Bronchial epithelial cell (primary cell): ENCODE measurements around the gene INTS4. TPM values are rescaled to one million over a fixed set of nuclear protein-coding genes. Genes with fewer than 3 reads are reported as not detected.
"Not testable (repeated sequence)": the region's sequence is repeated elsewhere in the genome, so short reads cannot be mapped to it uniquely, and the experiment has no call there.

ENCODE experiments used
- DNase-seq: peaks from one replicate; pipeline ENCODE4 v3.0.0-alpha.2; 2010; ENCODE audit warnings: low read depth
- FAIRE-seq: peaks from 2 replicates; lab custom pipeline; 2011; peaks lifted over from hg19 to GRCh38; lab: Jason Lieb, UNC
- H3K27me3 ChIP-seq: 2 replicates; pipeline ENCODE4 v1.5.1; 2011; ENCODE audit warnings: low read length; ENCODE audit not compliant: control insufficient read depth, insufficient read depth
- H3K36me3 ChIP-seq: 2 replicates; pipeline ENCODE4 v1.5.1; 2011; ENCODE audit warnings: low read length; ENCODE audit not compliant: control insufficient read depth, insufficient read depth
- H3K4me3 ChIP-seq: 2 replicates; pipeline ENCODE4 v1.5.1; 2011; ENCODE audit warnings: mild to moderate bottlenecking, low read depth, low read length, control low read depth
- total RNA-seq: library from RNA; depleted of rRNA; stranded (reverse); fragments of >200 nt; gene quantifications from 2 replicates; pipeline ENCODE4 v1.2.1, GENCODE V29; 2014
- TF ChIP-seq, protein P1 (sequence below): IDR thresholded peaks from 2 replicates; pipeline ENCODE4 v1.5.1; 2011; ENCODE audit warnings: mild to moderate bottlenecking, moderate library complexity, low read length, control low read depth, inconsistent platforms; ENCODE audit not compliant: insufficient read depth, severe bottlenecking

The INTS4 gene
- total RNA-seq, 1 donor from 2014 or later: 29.7 TPM

DNA sequence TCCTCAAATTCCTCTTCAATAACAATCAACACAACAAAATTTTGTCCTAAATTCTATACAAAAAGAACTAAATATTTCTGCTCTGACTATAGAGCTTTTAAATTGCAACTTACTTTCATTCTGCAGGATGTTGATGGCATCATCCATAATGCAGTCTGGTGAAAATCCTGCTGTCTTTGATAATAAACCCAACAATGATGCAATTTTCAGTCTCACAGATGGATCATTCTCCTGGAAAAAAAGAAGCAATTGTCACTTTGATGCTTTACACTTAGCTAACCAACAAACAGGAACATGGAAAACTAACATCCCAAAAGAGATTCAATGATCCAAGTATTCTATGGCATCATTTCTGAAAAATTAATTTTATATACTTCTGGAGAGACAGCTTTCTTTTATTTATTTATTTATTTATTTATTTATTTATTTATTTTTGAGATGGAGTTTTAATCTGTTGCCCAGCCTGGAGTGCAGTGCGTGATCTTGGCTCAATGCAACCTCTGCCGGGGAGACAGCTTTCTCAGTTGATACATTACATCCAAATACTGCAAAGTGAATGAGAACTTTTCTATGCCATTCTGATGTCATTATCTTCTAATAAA is 13.0 kb downstream of the INTS4 start:
- TF ChIP-seq, protein P1, sequence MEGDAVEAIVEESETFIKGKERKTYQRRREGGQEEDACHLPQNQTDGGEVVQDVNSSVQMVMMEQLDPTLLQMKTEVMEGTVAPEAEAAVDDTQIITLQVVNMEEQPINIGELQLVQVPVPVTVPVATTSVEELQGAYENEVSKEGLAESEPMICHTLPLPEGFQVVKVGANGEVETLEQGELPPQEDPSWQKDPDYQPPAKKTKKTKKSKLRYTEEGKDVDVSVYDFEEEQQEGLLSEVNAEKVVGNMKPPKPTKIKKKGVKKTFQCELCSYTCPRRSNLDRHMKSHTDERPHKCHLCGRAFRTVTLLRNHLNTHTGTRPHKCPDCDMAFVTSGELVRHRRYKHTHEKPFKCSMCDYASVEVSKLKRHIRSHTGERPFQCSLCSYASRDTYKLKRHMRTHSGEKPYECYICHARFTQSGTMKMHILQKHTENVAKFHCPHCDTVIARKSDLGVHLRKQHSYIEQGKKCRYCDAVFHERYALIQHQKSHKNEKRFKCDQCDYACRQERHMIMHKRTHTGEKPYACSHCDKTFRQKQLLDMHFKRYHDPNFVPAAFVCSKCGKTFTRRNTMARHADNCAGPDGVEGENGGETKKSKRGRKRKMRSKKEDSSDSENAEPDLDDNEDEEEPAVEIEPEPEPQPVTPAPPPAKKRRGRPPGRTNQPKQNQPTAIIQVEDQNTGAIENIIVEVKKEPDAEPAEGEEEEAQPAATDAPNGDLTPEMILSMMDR: no peak
- no peaks in the 10 kb centered on the region for H3K27me3 ChIP-seq
- no peak for FAIRE-seq
- H3K36me3 ChIP-seq: peaks cover 4% of the 10 kb centered on the region
- DNase-seq: no peak
- no peak overlapping the region for H3K4me3 ChIP-seq

DNA sequence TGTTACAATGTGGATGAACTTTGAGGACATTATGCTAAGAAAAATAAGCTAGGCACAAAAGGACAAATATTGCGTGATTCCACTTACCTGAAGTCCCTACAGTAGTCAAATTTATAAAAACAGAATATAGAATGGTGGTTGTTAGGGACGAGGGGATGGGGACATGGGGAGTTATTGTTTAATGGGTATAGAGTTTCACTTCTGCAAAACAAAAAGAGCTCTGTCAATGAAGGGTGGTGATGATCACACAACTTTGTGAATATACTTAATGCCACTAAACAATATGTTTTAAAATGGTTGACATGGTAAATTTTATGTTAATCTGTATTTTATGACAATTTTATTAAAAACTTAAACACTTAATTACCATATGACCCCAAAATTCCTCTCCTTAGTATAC is 26.1 kb downstream of the INTS4 start:
- no peaks in the 10 kb centered on the region for H3K36me3 ChIP-seq
- H3K27me3 ChIP-seq: no peaks in the 10 kb centered on the region
- no peak overlapping the region for H3K4me3 ChIP-seq
- FAIRE-seq: no peak
- TF ChIP-seq, protein P1: no peak
- no peak for DNase-seq

DNA sequence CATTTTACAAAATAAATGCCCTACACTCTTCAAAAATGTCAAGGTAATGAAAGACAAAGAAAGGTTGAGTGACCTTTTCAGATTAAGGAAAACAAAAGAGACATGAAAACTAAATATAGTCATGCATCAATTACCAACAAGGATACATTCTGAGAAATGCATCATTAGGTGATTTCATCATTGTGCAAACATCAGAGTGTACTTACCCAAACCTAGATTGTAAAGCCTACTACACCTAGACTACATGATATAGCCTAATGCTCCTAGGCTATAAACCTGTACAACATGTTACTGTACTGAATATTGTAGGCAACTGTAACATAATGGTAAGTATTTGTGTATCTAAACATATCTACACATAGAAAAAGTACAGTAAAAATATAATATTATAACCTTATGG is 26.7 kb downstream of the INTS4 start:
- peak; percentile 56 for DNase-seq
- TF ChIP-seq, protein P1: no peak
- Histone ChIP-seq H3K27me3 (no peaks in the 10 kb centered on the region), H3K4me3 (no peak overlapping the region), H3K36me3 (no peaks in the 10 kb centered on the region)
- no peak for FAIRE-seq

DNA sequence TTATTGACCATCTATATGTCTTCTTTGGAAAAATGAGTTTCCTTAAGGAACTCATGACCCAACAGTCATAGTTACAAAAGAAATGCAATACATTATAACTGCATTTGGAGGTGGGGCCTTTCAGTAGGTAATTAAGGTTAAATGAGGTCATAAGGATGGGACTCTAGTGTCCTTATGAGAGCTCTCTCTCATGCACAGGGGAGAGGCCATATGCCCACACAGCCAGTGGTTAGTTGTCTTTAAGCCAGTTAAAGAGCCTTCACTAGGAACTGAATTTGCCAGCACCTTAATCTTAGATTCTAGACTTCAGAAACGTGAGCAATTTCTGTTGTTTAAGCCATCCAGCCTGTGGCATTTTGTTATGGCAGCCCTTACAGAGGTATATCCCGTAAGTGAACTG is 27.3 kb downstream of the INTS4 start:
- no peak overlapping the region for H3K4me3 ChIP-seq
- H3K27me3 ChIP-seq: no peaks in the 10 kb centered on the region
- FAIRE-seq: no peak
- no peaks in the 10 kb centered on the region for H3K36me3 ChIP-seq
- TF ChIP-seq, protein P1: no peak
- no peak for DNase-seq

DNA sequence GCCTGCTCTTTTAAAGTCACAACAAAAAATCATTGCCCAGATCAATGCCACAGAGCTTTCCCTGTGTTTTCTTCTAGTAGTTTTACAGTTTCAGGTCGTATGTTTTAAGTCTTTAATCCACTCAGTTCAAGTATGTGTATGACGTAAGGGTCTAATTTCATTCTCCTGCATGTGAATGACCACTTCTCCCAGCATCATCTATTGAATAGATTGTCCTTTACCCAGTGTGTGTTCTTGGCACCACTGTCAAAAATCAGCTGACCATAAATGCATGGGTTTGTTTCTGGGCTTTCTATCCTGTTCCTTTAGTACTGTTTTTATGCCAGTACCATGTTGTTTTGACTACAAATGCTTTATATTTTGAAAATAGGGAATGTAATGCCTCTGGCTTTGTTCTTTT is 28.1 kb downstream of the INTS4 start:
- no peak for DNase-seq
- no peaks in the 10 kb centered on the region for H3K27me3 ChIP-seq
- no peak for FAIRE-seq
- no peak overlapping the region for H3K4me3 ChIP-seq
- TF ChIP-seq, protein P1: no peak
- H3K36me3 ChIP-seq: no peaks in the 10 kb centered on the region

DNA sequence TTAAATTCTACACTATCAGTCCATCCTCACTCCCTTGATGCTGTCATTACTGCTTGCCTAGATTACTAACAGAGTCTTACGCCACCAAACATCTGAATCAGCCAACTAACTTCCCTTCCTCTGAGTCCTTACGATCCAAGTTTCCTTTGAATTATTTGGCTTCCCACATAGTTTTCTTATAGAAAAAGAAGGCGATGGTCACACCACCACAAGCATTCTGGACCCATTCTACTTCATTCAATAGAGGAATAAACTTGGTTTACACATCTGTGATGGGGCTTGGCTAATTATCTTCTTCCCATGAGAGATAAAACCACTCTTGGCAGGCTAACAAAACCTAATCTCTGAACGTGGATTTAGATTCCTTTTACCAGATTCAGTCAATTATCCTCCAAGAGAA is 35.0 kb downstream of the INTS4 start:
- FAIRE-seq (no peak), DNase-seq (peak; percentile 3)
- TF ChIP-seq, protein P1: no peak
- Histone ChIP-seq H3K4me3 (no peak overlapping the region), H3K36me3 (no peaks in the 10 kb centered on the region), H3K27me3 (no peaks in the 10 kb centered on the region)

DNA sequence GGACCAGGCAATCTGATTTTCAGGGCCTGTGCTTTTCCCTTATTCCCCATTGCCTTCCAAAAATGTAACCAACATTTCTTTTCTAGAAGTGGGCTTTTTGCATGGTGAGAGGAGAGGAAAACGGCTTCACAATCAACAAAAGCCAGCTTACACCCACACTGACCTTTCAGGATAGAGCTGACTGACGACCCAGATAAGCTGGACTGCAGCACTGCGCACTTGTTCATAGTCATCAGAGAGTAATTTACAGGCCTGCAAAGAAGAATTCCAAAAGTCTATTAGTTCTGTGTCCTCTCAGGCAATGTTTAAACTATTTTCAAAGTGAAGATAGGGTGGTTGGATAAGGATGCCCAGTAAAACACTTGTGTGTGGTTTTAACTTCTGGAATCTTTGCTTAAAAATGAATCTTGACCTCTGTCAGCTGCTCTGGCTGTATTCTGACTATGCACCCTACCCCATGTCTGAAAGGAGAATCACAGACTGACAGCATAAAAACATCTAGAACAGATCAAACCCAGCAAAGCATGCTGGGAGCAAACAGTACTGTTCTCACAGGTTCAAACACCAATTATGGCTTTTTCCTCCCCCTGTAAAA is 35.8 kb downstream of the INTS4 start:
- not testable (repeated sequence) for FAIRE-seq, H3K27me3 ChIP-seq, H3K4me3 ChIP-seq, H3K36me3 ChIP-seq, DNase-seq

DNA sequence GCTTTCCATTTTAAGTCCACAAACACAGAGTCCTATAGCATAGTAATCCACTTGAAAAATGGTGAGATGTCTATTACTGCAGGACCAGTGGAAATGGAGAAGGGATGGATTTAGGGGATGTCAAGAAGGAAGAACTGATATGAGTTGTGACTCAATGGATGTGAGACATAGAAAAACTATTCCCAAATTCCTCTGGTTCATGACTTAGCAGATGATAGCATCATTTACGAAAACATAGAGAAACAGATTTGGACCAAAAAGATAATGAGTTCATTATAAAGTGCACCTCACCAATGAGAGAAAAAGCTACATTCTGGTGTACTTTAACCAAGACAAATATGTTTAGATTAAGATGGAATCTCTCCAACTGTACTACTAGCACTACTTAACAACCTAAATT is 51.2 kb downstream of the INTS4 start:
- not testable (repeated sequence) for H3K36me3 ChIP-seq, DNase-seq, FAIRE-seq, H3K27me3 ChIP-seq, H3K4me3 ChIP-seq
